NCI-H2227 (cell line): Measurements from ENCODE around the gene MAL.
A peak's percentile ranks its signal among the peaks of the same experiment; 100 is the strongest.

Experiments used
- DNase-seq: peaks from one replicate; lab custom pipeline; 2025; ENCODE audit not compliant: unreplicated experiment; lab: John Stamatoyannopoulos, UW

The MAL gene

GRCh38 chr2:94996305-94997100 is 29.0 kb upstream of the MAL start:
- peak; percentile 57 for DNase-seq

- no peak for DNase-seq
Observed at GRCh38 chr2:94997981-94998930, 27.3 kb upstream of the MAL start.

GRCh38 chr2:94999431-94999883 is 26.1 kb upstream of the MAL start:
- no peak for DNase-seq

DNA sequence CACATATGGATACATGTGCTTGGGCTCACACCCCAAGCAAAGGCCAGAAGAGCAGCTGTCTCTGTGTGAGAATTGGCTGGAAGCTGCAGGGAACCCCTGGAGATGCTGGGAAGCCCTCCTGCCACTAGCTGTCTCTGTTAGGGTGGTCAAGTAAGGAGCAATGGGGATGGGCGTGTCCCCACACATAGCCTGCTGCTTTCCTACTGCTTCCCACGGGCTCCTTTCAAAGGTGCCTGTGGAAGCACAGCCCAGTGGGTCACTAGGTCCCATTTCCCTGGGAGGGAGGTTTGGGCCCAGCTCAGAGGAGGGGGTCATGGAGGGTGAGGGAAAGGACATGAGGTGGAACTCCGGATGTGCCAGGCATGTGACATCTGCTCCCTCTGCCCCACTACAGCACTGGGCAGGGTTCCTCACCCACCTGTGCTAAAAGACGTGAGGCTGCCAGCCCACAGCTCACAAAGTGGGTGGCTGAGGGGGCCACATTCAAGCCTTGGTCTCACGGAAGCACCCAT is 24.4 kb upstream of the MAL start:
- no peak for DNase-seq

GRCh38 chr2:95001701-95002100 is 23.8 kb upstream of the MAL start:
- DNase-seq = no peak

GRCh38 chr2:95002498-95002897 is 23.0 kb upstream of the MAL start:
- DNase-seq = no peak

GRCh38 chr2:95004287-95004686 is 21.2 kb upstream of the MAL start:
- no peak for DNase-seq

DNA sequence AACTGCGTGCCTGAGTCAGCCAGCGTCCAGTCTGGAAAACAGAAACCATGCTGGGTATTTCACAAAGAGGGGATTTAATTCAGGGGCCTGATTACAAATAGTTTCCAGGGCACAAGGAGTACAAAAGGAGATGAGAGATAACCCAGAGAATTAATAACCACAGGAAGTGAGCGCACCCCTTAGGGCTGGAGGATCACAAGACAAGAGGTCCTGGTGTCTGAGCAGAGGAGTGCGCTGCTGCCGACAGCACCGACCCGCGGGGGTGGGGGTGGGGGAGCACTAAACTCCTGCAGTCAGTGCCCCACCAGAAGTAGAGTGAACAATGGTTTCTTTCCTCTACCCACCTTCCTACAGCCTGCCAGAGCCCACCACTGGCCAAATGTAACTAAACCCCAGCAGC is 20.8 kb upstream of the MAL start:
- DNase-seq = no peak

DNA sequence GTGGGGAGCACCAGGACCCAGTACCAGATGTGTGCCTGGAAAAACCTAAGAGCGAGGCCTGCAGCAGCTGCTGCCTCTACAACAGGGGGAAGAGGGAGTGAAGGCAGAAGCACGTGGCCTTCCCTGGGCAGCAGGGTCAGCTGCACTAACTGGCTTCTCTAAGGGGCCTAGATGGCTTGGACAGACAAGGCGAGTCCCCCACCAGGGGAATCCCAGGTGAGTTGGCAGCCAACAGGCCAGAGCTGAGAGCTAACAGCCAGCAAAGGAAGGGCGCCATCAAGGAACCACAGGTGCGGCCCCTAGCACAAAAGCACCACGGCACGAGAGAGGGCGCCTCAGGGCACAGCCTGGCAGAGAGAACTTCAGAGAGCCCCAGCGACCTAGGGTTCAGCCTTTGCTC is 19.8 kb upstream of the MAL start:
- no peak for DNase-seq

- DNase-seq = no peak
Observed at GRCh38 chr2:95006588-95006987, 18.9 kb upstream of the MAL start.

DNA sequence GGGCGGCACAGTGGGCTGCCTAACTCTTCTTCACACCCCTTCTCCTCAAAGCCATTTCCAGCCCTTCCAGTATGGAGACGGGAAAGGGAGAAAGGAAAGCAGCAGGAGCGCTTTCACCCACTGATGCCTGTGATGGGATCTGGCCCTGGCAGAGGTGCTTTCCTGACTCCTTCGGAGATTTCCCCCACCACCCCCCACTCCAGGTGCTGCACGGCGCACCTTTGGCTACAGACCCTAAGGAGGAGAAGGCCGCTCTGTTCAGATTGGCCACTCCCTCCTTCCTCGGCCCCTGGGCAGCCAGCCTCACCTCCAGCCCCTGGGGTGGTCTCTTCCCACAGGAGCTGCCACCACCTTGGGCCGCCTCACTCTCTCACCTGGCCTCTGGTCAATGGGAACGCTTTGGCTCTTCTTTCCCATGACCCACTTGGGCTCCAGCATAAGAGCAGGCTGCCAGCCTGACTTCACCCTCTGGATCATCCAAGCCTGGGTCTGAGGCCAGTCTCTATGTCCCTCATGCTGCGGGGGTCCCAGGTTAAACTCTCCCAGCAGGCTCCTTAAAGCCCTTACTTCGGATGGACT is 18.4 kb upstream of the MAL start:
- DNase-seq = no peak

DNA sequence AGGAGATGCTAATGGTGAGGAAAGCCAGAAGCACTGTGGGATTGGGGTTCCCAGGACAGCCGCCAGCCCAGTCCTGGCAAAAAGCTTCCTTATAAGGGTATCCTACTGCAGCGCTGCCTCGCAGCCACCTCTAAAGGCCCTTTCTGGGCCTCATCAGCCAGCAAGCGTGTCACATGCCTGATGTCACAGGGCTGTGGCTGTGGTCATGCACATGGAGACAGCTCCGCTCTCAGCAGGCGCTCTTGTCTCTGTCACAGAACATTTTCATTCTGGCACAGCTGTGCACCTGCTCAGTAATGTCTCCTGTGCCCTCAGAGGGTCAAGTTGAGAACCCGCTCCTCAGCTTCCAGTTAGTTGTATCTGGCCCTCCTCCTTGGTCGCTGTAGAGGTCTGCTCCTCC is 17.7 kb upstream of the MAL start:
- DNase-seq = peak; percentile 48

GRCh38 chr2:95008306-95008705 is 17.2 kb upstream of the MAL start:
- no peak for DNase-seq

DNA sequence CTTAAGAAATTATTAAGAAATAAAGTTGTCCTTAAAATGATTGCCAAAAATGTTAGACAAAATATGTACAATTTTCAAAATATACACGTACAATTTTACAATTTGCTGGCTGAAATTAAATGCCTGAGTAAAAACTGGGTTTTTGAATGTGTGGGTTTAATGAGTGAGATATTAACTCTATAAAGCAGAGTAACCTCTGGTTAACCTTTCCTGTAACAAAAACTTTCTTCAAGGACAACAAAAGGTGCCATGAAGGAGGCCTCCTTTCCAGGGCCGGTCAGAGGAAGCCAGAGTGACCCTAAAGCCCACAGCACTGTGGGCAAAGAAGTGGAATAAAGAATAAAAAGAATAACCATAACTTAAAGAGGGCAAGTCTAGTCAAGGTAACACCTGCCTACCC is 16.5 kb upstream of the MAL start:
- DNase-seq = no peak

GRCh38 chr2:95009412-95009811 is 16.1 kb upstream of the MAL start:
- DNase-seq = no peak

DNA sequence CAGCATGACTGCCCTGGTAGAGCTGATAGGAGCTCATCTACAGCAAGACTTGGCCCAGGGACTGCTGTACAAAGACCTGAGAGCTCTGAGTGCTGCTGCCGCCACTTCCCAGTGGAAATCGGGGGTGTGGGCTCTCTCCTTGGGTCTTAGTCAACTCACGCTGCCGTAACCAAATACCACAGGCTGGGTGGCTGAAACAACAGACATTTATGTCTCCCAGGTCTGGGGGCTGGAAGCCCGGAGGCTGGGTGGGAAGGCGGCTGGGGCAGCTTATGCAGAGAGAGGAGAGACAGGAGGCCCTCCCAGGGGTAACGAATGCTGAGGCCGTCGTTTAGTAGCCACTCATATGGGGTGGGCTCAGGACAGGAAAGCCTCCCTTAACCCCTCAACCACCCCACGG is 15.4 kb upstream of the MAL start:
- no peak for DNase-seq

GRCh38 chr2:95010718-95011117 is 14.8 kb upstream of the MAL start:
- DNase-seq = no peak

DNA sequence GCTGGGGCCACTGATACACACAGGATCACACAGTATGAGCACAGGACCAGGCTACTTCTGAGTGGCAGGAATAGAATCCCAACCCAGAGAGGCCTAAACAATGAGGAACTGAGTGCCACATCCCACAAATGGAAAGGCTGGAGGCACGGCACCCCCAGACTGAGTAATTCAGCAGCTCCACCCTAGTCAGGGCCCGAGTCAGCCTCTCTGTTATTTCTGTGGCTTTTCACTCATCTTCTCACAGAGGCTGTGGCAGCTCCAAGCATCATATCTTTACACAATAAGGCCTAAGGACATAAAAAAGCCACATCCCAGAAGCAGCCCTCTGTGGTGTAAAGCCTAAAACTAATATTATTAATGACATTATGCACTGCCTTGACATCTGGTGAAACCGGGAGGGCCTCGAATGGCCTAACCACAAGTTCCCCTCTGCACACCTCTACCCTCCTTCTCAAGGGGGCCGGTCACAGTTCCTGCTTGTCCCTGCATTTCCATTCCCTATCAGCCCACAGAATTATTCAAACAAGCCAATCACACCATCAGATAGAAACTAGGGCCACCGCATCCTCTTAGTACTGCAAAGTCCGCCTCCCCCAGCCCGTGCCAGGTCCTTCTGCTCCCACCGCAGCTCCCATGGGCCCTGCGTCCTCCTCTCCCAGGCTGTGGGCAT is 12.5 kb upstream of the MAL start:
- DNase-seq = no peak

- no peak for DNase-seq
Observed at GRCh38 chr2:95013726-95014125, 11.8 kb upstream of the MAL start.

- no peak for DNase-seq
Observed at GRCh38 chr2:95014126-95014708, 11.3 kb upstream of the MAL start.
